Esophagus squamous epithelium (tissue), 5 donors: Measurements from ENCODE around the gene MARCHF11. TPM values are rescaled to one million over a fixed set of nuclear protein-coding genes. Genes with fewer than 3 reads are reported as not detected.

Experiments
- DNase-seq: peaks from one replicate; lab custom pipeline; 2025; lab: John Stamatoyannopoulos, UW
- H3K27ac ChIP-seq, 4 donors: fragments of 200-600 bp; sonication (generic); one replicate each; pipeline ENCODE4 v1.5.1; 2016 to 2019; ENCODE audit warnings: mild to moderate bottlenecking in 1 of 4
- H3K27me3 ChIP-seq, 4 donors: fragments of 200-600 bp; sonication (generic); 1 replicate in 3 of 4; 2 replicates in 1 of 4; pipeline versions ENCODE4 v1.5.1 to v1.6.0; 2017 to 2021; ENCODE audit warnings: antibody characterized with exemption in 1 of 4
- H3K36me3 ChIP-seq, 3 donors: fragments of 200-600 bp; sonication (generic); one replicate each; pipeline ENCODE4 v1.5.1; 2016 to 2019
- H3K4me1 ChIP-seq, 3 donors: fragments of 200-600 bp; sonication (generic); one replicate each; pipeline ENCODE4 v1.5.1; 2017 to 2019
- H3K4me3 ChIP-seq, 4 donors: fragments of 200-600 bp; sonication (generic); 1 replicate in 3 of 4; 2 replicates in 1 of 4; pipeline ENCODE4 v1.5.1; 2016 to 2019; ENCODE audit warnings: mild to moderate bottlenecking in 2 of 4, moderate library complexity in 1 of 4
- H3K9me3 ChIP-seq, 3 donors: fragments of 200-600 bp; sonication (generic); one replicate each; pipeline ENCODE4 v1.5.1; 2016 to 2019
- POLR2A ChIP-seq, 4 donors: fragments of 450-650 bp; IDR thresholded peaks; one replicate each; pipeline ENCODE4 v1.6.1; 2017; ENCODE audit warnings: antibody characterized with exemption in 4 of 4, mild to moderate bottlenecking in 4 of 4, moderate library complexity in 3 of 4
- WGBS, 2 donors: methylation state at CpG; one replicate each; pipeline ENCODE4 v1.1.5; 2018; 5-methylcytosine and 5-hydroxymethylcytosine counted together
- intact Hi-C: fragments of 100-400 bp; cut with DNase I; formaldehyde crosslinking; loops from one replicate; pipeline ENCODE4 v1.15.0; 2022
- total RNA-seq, 4 donors: library from RNA; depleted of rRNA; stranded (reverse); fragments of >200 nt; gene quantifications; one replicate each; pipeline ENCODE4 v1.1.0, GENCODE V29; 2016
- TF ChIP-seq, protein P1 (sequence below), 6 experiments: fragments of 450-650 bp in 4 of 6; fragments of 200-600 bp in 2 of 6; sonication (generic) in 2 of 6; IDR thresholded peaks; one replicate each; pipeline ENCODE4 v1.5.1; 2016 to 2019; ENCODE audit warnings: antibody characterized with exemption in 6 of 6, mild to moderate bottlenecking in 4 of 6, moderate library complexity in 4 of 6
- donor health status: DM: yes; HTN: yes; CAD: no.

Gene MARCHF11
- total RNA-seq, 4 donors from 2014 or later = not detected

DNA sequence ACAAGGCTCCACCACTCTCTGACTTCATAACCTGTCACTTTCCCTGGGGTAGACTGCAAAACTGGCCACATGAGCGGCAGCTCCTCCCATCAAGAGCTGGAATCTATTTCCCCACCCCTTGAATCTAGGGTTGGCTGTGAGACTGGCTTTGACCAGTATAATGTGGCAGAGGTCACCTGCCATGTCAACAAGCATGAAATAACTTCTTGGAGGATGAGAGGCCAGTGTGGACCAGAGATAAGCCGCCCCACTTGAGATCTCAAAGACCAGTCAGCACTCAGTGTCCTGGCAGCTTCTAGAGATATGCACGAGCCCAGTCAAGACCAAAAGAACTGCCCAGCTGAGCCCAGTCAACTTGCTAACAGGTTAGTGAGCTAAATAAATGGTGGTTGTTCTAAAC, 59.0 kb downstream of the MARCHF11 start:
- no peak overlapping the region for H3K27ac ChIP-seq
- no peaks in the 10 kb centered on the region for H3K36me3 ChIP-seq
- no peaks in the 10 kb centered on the region for H3K4me1 ChIP-seq
- no peaks in the 10 kb centered on the region for H3K27me3 ChIP-seq
- TF ChIP-seq POLR2A (IDR thresholded peaks at IDR 0.05) = no peak
- TF ChIP-seq, protein P1, sequence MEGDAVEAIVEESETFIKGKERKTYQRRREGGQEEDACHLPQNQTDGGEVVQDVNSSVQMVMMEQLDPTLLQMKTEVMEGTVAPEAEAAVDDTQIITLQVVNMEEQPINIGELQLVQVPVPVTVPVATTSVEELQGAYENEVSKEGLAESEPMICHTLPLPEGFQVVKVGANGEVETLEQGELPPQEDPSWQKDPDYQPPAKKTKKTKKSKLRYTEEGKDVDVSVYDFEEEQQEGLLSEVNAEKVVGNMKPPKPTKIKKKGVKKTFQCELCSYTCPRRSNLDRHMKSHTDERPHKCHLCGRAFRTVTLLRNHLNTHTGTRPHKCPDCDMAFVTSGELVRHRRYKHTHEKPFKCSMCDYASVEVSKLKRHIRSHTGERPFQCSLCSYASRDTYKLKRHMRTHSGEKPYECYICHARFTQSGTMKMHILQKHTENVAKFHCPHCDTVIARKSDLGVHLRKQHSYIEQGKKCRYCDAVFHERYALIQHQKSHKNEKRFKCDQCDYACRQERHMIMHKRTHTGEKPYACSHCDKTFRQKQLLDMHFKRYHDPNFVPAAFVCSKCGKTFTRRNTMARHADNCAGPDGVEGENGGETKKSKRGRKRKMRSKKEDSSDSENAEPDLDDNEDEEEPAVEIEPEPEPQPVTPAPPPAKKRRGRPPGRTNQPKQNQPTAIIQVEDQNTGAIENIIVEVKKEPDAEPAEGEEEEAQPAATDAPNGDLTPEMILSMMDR (IDR thresholded peaks at IDR 0.05) = no peak
- H3K4me3 ChIP-seq = no peak overlapping the region
- intact Hi-C loops = no loop called here
- 33 to 61% methylated on average over 2 to 3 of the region's 3 CpGs for WGBS, 2 donors
- no peak for DNase-seq
- H3K9me3 ChIP-seq = no peaks in the 10 kb centered on the region

DNA sequence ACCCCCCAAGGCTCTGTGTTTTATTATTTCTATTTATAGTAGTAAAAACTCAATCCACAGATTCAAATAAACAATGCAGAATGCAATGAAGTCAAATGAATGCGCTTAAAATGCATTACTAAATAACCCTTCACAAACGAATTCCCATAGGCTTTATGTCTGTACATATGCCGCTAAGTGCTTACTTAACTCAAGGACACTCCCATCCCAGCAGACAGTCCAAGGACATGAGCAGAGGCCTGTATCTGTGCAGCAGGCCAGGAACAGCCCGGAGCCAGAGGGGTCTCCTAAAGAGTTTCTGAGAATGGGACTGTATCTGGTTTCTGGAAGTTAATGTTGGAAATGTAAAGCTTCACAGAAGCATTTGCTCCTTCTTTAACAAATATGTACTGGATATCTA, 59.8 kb downstream of the MARCHF11 start:
- H3K36me3 ChIP-seq = no peaks in the 10 kb centered on the region
- TF ChIP-seq, protein P1 (IDR thresholded peaks at IDR 0.05) = no peak
- TF ChIP-seq POLR2A (IDR thresholded peaks at IDR 0.05) = no peak
- DNase-seq = no peak
- intact Hi-C loops = no loop called here
- H3K27me3 ChIP-seq = no peaks in the 10 kb centered on the region
- H3K4me1 ChIP-seq = no peaks in the 10 kb centered on the region
- no peaks in the 10 kb centered on the region for H3K9me3 ChIP-seq
- WGBS, 2 donors = 77 to 82% methylated on average over 4 of the region's 4 CpGs
- no peak overlapping the region for H3K4me3 ChIP-seq
- no peak overlapping the region for H3K27ac ChIP-seq

DNA sequence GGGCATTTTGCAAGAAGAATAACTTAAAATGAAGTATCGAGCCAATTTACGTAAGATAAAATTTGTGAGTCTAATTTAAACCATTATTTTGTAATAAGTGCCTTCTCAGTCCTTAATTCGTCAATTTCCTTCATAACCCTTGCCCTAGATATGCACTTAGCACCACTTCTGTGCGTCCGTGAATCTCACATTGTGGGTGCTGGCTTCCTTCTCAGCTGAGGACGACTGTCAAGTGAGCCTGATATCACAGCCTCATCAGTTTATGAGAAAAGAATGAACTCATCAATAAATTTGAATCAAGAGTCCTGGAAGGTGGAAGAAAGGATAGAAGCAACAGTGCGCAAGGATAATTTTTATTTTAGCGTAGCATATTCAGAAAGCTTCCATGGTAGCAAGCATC, 64.5 kb downstream of the MARCHF11 start:
- Histone ChIP-seq H3K4me3 (no peak overlapping the region), H3K4me1 (no peaks in the 10 kb centered on the region), H3K36me3 (no peaks in the 10 kb centered on the region), H3K27ac (no peak overlapping the region), H3K27me3 (no peaks in the 10 kb centered on the region), H3K9me3 (no peaks in the 10 kb centered on the region)
- TF ChIP-seq, protein P1 (IDR thresholded peaks at IDR 0.05) = no peak
- TF ChIP-seq POLR2A (IDR thresholded peaks at IDR 0.05) = no peak
- DNase-seq = no peak
- 85 to 87% methylated on average over 8 of the region's 8 CpGs for WGBS, 2 donors
- intact Hi-C loops = no loop called here

DNA sequence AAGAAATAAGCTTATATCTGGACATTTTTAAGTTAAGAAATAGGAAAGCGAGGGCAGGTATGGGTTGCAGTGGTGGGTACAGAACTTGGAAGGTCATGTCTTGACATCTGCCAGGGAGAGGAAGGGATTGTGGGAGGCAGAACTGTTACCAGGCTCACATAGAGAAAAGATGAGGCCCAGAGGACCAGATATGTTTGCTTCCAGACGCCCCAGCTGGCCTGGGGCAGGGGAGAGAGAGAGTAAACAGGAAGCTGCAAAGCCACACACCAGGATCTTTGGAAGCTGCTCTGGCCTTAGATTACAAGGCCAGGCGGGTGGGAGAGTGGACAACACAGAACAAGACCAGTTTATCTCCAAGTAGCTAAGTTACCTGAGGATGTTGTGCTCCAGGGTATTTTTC, 71.2 kb downstream of the MARCHF11 start:
- H3K4me1 ChIP-seq = no peaks in the 10 kb centered on the region
- no peak for TF ChIP-seq POLR2A (IDR thresholded peaks at IDR 0.05)
- TF ChIP-seq, protein P1 (IDR thresholded peaks at IDR 0.05) = no peak
- no peak overlapping the region for H3K4me3 ChIP-seq
- H3K27ac ChIP-seq = no peak overlapping the region
- no peak for DNase-seq
- H3K36me3 ChIP-seq = no peaks in the 10 kb centered on the region
- no peaks in the 10 kb centered on the region for H3K27me3 ChIP-seq
- H3K9me3 ChIP-seq = no peaks in the 10 kb centered on the region
- 50 to 70% methylated on average over 3 of the region's 3 CpGs for WGBS, 2 donors
- intact Hi-C loops = no loop called here

DNA sequence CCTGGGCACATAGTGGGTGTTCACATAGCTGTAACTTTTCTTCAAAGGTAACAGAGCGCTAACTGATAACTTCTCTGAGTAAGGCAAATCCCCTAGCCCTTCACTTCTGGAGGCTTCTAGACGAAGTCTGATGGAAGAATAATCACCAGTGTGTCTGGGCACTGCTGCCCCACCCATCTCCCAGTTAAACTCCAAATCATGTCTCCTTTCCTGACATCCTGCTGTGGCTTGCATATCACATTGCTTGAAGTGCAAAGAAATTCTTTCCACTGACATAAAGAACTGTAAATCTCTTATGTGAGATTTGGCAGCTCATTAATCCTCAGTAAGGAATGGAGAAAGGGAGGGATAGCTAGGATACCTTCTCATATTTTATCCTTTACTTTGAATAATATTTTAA, 74.6 kb downstream of the MARCHF11 start:
- WGBS, 2 donors = 34 to 54% methylated on average over 2 of the region's 2 CpGs
- Histone ChIP-seq H3K4me3 (no peak overlapping the region), H3K4me1 (no peaks in the 10 kb centered on the region), H3K36me3 (no peaks in the 10 kb centered on the region), H3K27me3 (no peaks in the 10 kb centered on the region), H3K27ac (no peak overlapping the region), H3K9me3 (peaks cover 0 to 8% (median 0%) of the 10 kb centered on the region in 3 donors)
- no peak for TF ChIP-seq POLR2A (IDR thresholded peaks at IDR 0.05)
- TF ChIP-seq, protein P1 (IDR thresholded peaks at IDR 0.05) = no peak
- no peak for DNase-seq
- intact Hi-C loops = no loop called here
